ENCODE measurements around the gene GNAQ.

DNA sequence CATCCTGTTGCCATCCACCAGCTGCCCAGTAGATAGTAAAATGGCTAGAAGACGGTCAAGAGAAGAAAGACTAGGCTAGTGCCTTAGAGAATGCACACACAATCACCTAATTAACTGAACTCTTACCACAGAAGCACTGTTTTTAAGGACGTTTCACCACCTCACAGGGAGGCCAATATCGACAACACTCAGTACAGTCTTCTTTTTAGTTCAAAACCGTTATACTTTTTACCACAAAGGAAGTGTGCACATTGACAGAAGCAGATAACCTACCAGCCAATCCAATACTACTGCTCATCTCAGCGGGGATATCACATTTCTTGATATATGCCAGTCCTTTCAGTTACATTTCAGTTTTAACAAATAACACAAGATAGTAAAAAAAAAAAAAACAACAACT is 122.3 kb downstream of the GNAQ start:
- TF ChIP-seq, protein P1, sequence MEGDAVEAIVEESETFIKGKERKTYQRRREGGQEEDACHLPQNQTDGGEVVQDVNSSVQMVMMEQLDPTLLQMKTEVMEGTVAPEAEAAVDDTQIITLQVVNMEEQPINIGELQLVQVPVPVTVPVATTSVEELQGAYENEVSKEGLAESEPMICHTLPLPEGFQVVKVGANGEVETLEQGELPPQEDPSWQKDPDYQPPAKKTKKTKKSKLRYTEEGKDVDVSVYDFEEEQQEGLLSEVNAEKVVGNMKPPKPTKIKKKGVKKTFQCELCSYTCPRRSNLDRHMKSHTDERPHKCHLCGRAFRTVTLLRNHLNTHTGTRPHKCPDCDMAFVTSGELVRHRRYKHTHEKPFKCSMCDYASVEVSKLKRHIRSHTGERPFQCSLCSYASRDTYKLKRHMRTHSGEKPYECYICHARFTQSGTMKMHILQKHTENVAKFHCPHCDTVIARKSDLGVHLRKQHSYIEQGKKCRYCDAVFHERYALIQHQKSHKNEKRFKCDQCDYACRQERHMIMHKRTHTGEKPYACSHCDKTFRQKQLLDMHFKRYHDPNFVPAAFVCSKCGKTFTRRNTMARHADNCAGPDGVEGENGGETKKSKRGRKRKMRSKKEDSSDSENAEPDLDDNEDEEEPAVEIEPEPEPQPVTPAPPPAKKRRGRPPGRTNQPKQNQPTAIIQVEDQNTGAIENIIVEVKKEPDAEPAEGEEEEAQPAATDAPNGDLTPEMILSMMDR (IDR thresholded peaks at IDR 0.05; ENCODE audit: low read depth, low read length, poor library complexity, severe bottlenecking): no peak
- TF ChIP-seq EZH2phosphoT487 (IDR thresholded peaks at IDR 0.05; ENCODE audit: borderline replicate concordance, low read length): no peak

Data from DOHH2 (cell line).